Measurements from ENCODE around the gene POC1A. TPM values are rescaled to one million over a fixed set of nuclear protein-coding genes. Genes with fewer than 3 reads are reported as not detected.

Gene POC1A
- total and polyA plus RNA-seq, 9 of the 15 experiments (the other 6 are each of a cell fraction or from before 2014, with no cell fraction given), result 7.2 to 17.5 (median 12.1) TPM

DNA sequence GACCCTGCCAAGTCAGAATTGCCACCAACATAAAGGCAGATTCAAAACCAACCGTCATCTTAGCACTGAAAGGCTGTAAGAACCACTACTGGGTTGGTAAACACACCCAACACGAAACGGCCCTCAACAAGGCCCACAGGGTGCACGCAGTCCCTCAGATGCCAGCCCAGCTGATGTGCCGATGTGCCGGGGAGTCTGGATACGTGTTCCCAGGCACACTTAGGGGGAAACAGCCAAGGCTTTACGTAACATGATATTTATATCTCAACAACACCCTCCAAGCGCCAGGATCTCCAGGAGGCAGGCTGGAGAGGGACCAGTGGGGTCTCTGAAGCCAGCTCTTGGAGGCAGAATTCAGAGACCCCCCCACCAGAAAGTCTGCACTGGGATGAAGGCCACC is 14.2 kb downstream of the POC1A start (continued):
- TF ChIP-seq, protein P1, sequence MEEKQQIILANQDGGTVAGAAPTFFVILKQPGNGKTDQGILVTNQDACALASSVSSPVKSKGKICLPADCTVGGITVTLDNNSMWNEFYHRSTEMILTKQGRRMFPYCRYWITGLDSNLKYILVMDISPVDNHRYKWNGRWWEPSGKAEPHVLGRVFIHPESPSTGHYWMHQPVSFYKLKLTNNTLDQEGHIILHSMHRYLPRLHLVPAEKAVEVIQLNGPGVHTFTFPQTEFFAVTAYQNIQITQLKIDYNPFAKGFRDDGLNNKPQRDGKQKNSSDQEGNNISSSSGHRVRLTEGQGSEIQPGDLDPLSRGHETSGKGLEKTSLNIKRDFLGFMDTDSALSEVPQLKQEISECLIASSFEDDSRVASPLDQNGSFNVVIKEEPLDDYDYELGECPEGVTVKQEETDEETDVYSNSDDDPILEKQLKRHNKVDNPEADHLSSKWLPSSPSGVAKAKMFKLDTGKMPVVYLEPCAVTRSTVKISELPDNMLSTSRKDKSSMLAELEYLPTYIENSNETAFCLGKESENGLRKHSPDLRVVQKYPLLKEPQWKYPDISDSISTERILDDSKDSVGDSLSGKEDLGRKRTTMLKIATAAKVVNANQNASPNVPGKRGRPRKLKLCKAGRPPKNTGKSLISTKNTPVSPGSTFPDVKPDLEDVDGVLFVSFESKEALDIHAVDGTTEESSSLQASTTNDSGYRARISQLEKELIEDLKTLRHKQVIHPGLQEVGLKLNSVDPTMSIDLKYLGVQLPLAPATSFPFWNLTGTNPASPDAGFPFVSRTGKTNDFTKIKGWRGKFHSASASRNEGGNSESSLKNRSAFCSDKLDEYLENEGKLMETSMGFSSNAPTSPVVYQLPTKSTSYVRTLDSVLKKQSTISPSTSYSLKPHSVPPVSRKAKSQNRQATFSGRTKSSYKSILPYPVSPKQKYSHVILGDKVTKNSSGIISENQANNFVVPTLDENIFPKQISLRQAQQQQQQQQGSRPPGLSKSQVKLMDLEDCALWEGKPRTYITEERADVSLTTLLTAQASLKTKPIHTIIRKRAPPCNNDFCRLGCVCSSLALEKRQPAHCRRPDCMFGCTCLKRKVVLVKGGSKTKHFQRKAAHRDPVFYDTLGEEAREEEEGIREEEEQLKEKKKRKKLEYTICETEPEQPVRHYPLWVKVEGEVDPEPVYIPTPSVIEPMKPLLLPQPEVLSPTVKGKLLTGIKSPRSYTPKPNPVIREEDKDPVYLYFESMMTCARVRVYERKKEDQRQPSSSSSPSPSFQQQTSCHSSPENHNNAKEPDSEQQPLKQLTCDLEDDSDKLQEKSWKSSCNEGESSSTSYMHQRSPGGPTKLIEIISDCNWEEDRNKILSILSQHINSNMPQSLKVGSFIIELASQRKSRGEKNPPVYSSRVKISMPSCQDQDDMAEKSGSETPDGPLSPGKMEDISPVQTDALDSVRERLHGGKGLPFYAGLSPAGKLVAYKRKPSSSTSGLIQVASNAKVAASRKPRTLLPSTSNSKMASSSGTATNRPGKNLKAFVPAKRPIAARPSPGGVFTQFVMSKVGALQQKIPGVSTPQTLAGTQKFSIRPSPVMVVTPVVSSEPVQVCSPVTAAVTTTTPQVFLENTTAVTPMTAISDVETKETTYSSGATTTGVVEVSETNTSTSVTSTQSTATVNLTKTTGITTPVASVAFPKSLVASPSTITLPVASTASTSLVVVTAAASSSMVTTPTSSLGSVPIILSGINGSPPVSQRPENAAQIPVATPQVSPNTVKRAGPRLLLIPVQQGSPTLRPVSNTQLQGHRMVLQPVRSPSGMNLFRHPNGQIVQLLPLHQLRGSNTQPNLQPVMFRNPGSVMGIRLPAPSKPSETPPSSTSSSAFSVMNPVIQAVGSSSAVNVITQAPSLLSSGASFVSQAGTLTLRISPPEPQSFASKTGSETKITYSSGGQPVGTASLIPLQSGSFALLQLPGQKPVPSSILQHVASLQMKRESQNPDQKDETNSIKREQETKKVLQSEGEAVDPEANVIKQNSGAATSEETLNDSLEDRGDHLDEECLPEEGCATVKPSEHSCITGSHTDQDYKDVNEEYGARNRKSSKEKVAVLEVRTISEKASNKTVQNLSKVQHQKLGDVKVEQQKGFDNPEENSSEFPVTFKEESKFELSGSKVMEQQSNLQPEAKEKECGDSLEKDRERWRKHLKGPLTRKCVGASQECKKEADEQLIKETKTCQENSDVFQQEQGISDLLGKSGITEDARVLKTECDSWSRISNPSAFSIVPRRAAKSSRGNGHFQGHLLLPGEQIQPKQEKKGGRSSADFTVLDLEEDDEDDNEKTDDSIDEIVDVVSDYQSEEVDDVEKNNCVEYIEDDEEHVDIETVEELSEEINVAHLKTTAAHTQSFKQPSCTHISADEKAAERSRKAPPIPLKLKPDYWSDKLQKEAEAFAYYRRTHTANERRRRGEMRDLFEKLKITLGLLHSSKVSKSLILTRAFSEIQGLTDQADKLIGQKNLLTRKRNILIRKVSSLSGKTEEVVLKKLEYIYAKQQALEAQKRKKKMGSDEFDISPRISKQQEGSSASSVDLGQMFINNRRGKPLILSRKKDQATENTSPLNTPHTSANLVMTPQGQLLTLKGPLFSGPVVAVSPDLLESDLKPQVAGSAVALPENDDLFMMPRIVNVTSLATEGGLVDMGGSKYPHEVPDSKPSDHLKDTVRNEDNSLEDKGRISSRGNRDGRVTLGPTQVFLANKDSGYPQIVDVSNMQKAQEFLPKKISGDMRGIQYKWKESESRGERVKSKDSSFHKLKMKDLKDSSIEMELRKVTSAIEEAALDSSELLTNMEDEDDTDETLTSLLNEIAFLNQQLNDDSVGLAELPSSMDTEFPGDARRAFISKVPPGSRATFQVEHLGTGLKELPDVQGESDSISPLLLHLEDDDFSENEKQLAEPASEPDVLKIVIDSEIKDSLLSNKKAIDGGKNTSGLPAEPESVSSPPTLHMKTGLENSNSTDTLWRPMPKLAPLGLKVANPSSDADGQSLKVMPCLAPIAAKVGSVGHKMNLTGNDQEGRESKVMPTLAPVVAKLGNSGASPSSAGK (IDR thresholded peaks at IDR 0.05), result no peak
- TF ChIP-seq MAFG (tag; conservative IDR thresholded peaks at IDR 0.05), result no peak

All from K562 (cell line).